ENCODE measurements around the gene PELI2. TPM values are rescaled to one million over a fixed set of nuclear protein-coding genes. Genes with fewer than 3 reads are reported as not detected.
A peak's percentile ranks its signal among the peaks of the same experiment; 100 is the strongest.

The PELI2 gene
- polyA plus RNA-seq, 5 donors = 8.0 to 12.8 (median 11.0) TPM

- no peak for DNase-seq
Measured at GRCh38 chr14:56115976-56116893, 2.0 kb upstream of the PELI2 start.

- DNase-seq = no peak
Measured at GRCh38 chr14:56118611-56119181, 485 bp downstream of the PELI2 start.

GRCh38 chr14:56119201-56119981 lies 1.2 kb downstream of the PELI2 start:
- DNase-seq = peak; percentile 38 to 51

GRCh38 chr14:56120091-56120691 lies 2.0 kb downstream of the PELI2 start:
- DNase-seq = no peak

- DNase-seq = no peak
Measured at GRCh38 chr14:56121816-56122215, 3.6 kb downstream of the PELI2 start.

GRCh38 chr14:56122301-56122700 lies 4.1 kb downstream of the PELI2 start:
- no peak for DNase-seq

GRCh38 chr14:56124327-56124726 lies 6.1 kb downstream of the PELI2 start:
- no peak for DNase-seq

GRCh38 chr14:56125772-56126636 lies 7.8 kb downstream of the PELI2 start:
- no peak for DNase-seq

GRCh38 chr14:56126637-56126913 lies 8.4 kb downstream of the PELI2 start:
- no peak for DNase-seq

- DNase-seq = no peak
Measured at GRCh38 chr14:56127156-56127555, 8.9 kb downstream of the PELI2 start.

GRCh38 chr14:56129092-56129491 lies 10.9 kb downstream of the PELI2 start:
- DNase-seq = no peak

GRCh38 chr14:56129933-56130332 lies 11.7 kb downstream of the PELI2 start:
- no peak for DNase-seq

- DNase-seq = no peak
Measured at GRCh38 chr14:56131004-56131864, 13.0 kb downstream of the PELI2 start.

GRCh38 chr14:56131865-56132833 lies 13.9 kb downstream of the PELI2 start:
- no peak for DNase-seq

GRCh38 chr14:56133547-56133946 lies 15.3 kb downstream of the PELI2 start:
- DNase-seq = no peak

- DNase-seq = no peak
Measured at GRCh38 chr14:56135001-56135400, 16.8 kb downstream of the PELI2 start.

GRCh38 chr14:56135668-56136067 lies 17.5 kb downstream of the PELI2 start:
- DNase-seq = no peak

- no peak for DNase-seq
Measured at GRCh38 chr14:56136571-56137452, 18.6 kb downstream of the PELI2 start.

Measured in right lung (tissue), 5 donors.